SK-N-MC (cell line): ENCODE measurements around the gene IGF2BP1.

Source experiments
- EZH2 ChIP-seq: fragments of 200-600 bp; sonication (generic); IDR thresholded peaks from one replicate; pipeline ENCODE4 v1.6.1; 2017; ENCODE audit warnings: antibody characterized with exemption
- FOXP2 ChIP-seq: optimal IDR thresholded peaks from 2 replicates; pipeline ENCODE3; 2011; ENCODE audit warnings: mild to moderate bottlenecking, moderate library complexity; ENCODE audit not compliant: insufficient read depth; ENCODE audit errors: extremely low read length, control extremely low read depth
- POLR2AphosphoS5 ChIP-seq: IDR thresholded peaks from 2 replicates; pipeline ENCODE4 v1.6.1; 2012; ENCODE audit warnings: mild to moderate bottlenecking, low read depth, low read length, borderline replicate concordance

GRCh38 chr17:49078248-49078647, 81.1 kb downstream of the IGF2BP1 start:
- TF ChIP-seq EZH2 = no peak
- TF ChIP-seq POLR2AphosphoS5 = no peak
- no peak for TF ChIP-seq FOXP2
